Pancreas (tissue), 10 donors: ENCODE measurements around the gene IL16. TPM values are rescaled to one million over a fixed set of nuclear protein-coding genes. Genes with fewer than 3 reads are reported as not detected.

Experiments used
- ATAC-seq, 4 donors: fragments of 200-7000 bp; cut with Tn5 transposase; one replicate each; pipeline versions ENCODE4 v1.8.0 to v1.9.1; 2020; ENCODE audit warnings: mild to moderate bottlenecking in 4 of 4, moderate library complexity in 4 of 4
- DNase-seq, 6 donors: peaks; one replicate each; pipeline ENCODE4 v3.0.0-alpha.2; 2020
- FAIRE-seq: peaks from 2 replicates; lab custom pipeline; 2012; peaks lifted over from hg19 to GRCh38; lab: Jason Lieb, UNC
- H3K27ac ChIP-seq, 4 donors: fragments of 200-600 bp; sonication (generic); 1 replicate in 3 of 4; 2 replicates in 1 of 4; pipeline versions ENCODE4 v1.5.0 to v1.8.0; 2020
- H3K27me3 ChIP-seq, 4 donors: fragments of 200-600 bp; one replicate each; pipeline ENCODE4 v1.8.0; 2021
- H3K36me3 ChIP-seq, 3 donors: fragments of 200-600 bp; sonication (generic) in 1 of 3; one replicate each; pipeline versions ENCODE4 v1.5.0 to v1.8.0; 2020 to 2021
- H3K4me1 ChIP-seq, 3 donors: fragments of 200-600 bp; one replicate each; pipeline ENCODE4 v1.8.0; 2021
- H3K4me3 ChIP-seq, 4 donors: fragments of 200-600 bp; sonication (generic) in 2 of 4; one replicate each; pipeline versions ENCODE4 v1.5.0 to v1.8.0; 2020 to 2021
- H3K9me3 ChIP-seq, 4 donors: fragments of 200-600 bp; one replicate each; pipeline ENCODE4 v1.8.0; 2021
- WGBS, 2 donors: extraction: QIAGEN DNeasy Blood & Tissue Kit; methylation state at CpG; one replicate each; pipeline ENCODE4 v1.1.7; 2013; 5-methylcytosine and 5-hydroxymethylcytosine counted together
- intact Hi-C, 3 donors: fragments of 100-400 bp; cut with DNase I; formaldehyde crosslinking; loops; one replicate each; pipeline versions ENCODE4 v1.11.1 to v1.14.2; 2022
- polyA plus RNA-seq, 2 donors: library from polyadenylated mRNA; stranded (reverse); fragments of 200-250 nt; gene quantifications; one replicate each; pipeline ENCODE4 v1.2.3, GENCODE V29; 2013
- total RNA-seq, 6 donors: library from RNA; stranded (reverse); fragmentation: NEBNext Ultra II Directional in 4 of 6; extraction: Animal tissue kit (Norgen Biotek cat#: 25700) in 4 of 6; gene quantifications; one replicate each; pipeline versions ENCODE4 v1.2.1 to v1.2.4, GENCODE V29; 2021 to 2023
- TF ChIP-seq, protein P1 (sequence below), 4 donors: fragments of 200-600 bp; sonication (generic) in 3 of 4; IDR thresholded peaks; one replicate each; pipeline versions ENCODE4 v1.5.0 to v1.8.0; 2021; ENCODE audit warnings: antibody characterized with exemption in 4 of 4
- donor health status: healthy with polysubstance abuse.
- donor health status: DM: no; HTN: no; CAD: no; lungs with moderate emphysema.
- donor health status: DM: no; HTN: no; CAD: no.
- donor health status: control.
- donor health status: control.
- donor health status: Bipolar disorder and iron deficiency.
- donor health status: DM: yes; HTN: yes; CAD: no.
- donor health status: DM: no; HTN: no; CAD: no.
- donor health status: DM: no; HTN: no; CAD: no.
- donor health status: DM: yes; HTN: yes; CAD: no.

Gene IL16
- total and polyA plus RNA-seq, 8 donors, result 0.79 to 7.0 (median 2.4) TPM

- peaks cover 0 to 13% (median 0%) of the 10 kb centered on the region in 3 donors for H3K4me1 ChIP-seq
- ATAC-seq, result no peak
- FAIRE-seq, result no peak
- H3K9me3 ChIP-seq, result no peaks in the 10 kb centered on the region
- no peaks in the 10 kb centered on the region for H3K27me3 ChIP-seq
- no peaks in the 10 kb centered on the region for H3K36me3 ChIP-seq
- TF ChIP-seq, protein P1, sequence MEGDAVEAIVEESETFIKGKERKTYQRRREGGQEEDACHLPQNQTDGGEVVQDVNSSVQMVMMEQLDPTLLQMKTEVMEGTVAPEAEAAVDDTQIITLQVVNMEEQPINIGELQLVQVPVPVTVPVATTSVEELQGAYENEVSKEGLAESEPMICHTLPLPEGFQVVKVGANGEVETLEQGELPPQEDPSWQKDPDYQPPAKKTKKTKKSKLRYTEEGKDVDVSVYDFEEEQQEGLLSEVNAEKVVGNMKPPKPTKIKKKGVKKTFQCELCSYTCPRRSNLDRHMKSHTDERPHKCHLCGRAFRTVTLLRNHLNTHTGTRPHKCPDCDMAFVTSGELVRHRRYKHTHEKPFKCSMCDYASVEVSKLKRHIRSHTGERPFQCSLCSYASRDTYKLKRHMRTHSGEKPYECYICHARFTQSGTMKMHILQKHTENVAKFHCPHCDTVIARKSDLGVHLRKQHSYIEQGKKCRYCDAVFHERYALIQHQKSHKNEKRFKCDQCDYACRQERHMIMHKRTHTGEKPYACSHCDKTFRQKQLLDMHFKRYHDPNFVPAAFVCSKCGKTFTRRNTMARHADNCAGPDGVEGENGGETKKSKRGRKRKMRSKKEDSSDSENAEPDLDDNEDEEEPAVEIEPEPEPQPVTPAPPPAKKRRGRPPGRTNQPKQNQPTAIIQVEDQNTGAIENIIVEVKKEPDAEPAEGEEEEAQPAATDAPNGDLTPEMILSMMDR (IDR thresholded peaks at IDR 0.05), result no peak
- no peak overlapping the region for H3K4me3 ChIP-seq
- intact Hi-C loops, result no loop called here
- peak overlapping the region in 1 of 4 donors; percentile 28 for H3K27ac ChIP-seq
- WGBS, 2 donors, result 76 to 84% methylated on average over 3 of the region's 3 CpGs
- no peak for DNase-seq
Measured at GRCh38 chr15:81190922-81191507, 5.7 kb upstream of the IL16 start.

GRCh38 chr15:81191701-81192100 is 5.0 kb upstream of the IL16 start:
- Histone ChIP-seq H3K4me1 (peaks cover 0 to 13% (median 0%) of the 10 kb centered on the region in 3 donors), H3K9me3 (no peaks in the 10 kb centered on the region), H3K27me3 (no peaks in the 10 kb centered on the region), H3K4me3 (no peak overlapping the region), H3K27ac (no peak overlapping the region), H3K36me3 (no peaks in the 10 kb centered on the region)
- FAIRE-seq (no peak), DNase-seq (no peak), ATAC-seq (no peak)
- intact Hi-C loops, result no loop called here
- WGBS, 2 donors, result 92 to 99% methylated on average over 3 of the region's 3 CpGs
- TF ChIP-seq, protein P1 (IDR thresholded peaks at IDR 0.05), result no peak

DNA sequence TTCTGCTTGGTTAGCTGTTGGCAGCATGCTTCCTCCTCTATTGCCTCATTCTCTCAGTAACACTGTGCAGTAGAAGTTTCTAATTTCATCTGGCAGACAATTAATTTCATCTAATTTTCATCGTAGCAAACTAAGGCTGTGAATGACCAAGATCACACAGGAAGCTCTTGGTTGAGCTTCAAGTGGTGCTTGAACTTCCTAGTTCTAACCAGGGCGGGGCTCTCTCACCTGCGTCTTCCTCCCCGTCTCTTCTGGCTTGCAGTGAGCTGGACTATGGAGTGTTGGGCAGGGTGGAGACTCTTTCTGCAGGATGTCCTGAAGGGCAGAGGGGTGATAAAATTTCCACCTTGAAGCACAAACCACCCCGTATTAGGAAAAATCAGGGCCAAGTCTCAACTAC is 2.0 kb upstream of the IL16 start:
- intact Hi-C loops, result no loop called here
- no peak for FAIRE-seq
- no peak for DNase-seq

DNA sequence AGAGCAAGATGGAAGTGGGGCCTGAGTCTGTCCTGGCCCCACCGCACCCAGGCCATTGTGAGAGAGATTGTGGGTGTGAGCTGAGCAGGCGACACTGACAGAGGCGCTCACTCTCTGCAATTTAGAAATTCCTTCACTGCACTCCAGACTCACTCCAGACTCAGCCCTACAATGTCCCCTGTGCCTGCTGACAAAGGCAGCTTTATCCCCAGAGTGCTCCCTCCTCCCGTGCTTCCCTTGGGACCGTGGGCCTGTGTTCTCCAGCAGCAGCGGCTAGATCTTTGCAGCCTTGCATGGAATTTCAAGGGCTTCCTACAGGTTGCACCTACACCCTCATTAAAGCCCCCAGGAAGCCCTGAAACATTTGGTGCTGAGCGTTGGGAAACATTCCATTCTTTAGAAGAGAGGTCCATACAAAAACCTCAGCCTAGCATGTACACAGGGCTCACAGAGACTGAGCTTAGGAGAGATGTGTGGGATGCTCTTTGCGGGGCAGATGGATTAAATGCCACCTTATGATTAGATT is 1.3 kb upstream of the IL16 start:
- DNase-seq (no peak), FAIRE-seq (no peak), ATAC-seq (no peak)
- Histone ChIP-seq H3K36me3 (no peaks in the 10 kb centered on the region), H3K27ac (no peak overlapping the region), H3K9me3 (no peaks in the 10 kb centered on the region), H3K27me3 (no peaks in the 10 kb centered on the region), H3K4me1 (peaks cover 0 to under 1% (median 0%) of the 10 kb centered on the region in 3 donors), H3K4me3 (no peak overlapping the region)
- TF ChIP-seq, protein P1 (IDR thresholded peaks at IDR 0.05), result no peak
- intact Hi-C loops, result no loop called here
- 72 to 73% methylated on average over 8 of the region's 8 CpGs for WGBS, 2 donors

More for the DNA sequence above, 2.0 kb upstream of the IL16 start:
- ATAC-seq, result no peak
- Histone ChIP-seq H3K27ac (no peak overlapping the region), H3K36me3 (no peaks in the 10 kb centered on the region), H3K4me3 (no peak overlapping the region), H3K4me1 (peaks cover 0 to 7% (median 0%) of the 10 kb centered on the region in 3 donors), H3K27me3 (no peaks in the 10 kb centered on the region), H3K9me3 (no peaks in the 10 kb centered on the region)
- TF ChIP-seq, protein P1 (IDR thresholded peaks at IDR 0.05), result no peak
- 77 to 83% methylated on average over 5 of the region's 5 CpGs for WGBS, 2 donors

GRCh38 chr15:81197255-81197630 is 564 bp downstream of the IL16 start:
- TF ChIP-seq, protein P1 (IDR thresholded peaks at IDR 0.05), result no peak
- no peaks in the 10 kb centered on the region for H3K36me3 ChIP-seq
- intact Hi-C loops, result no loop called here
- DNase-seq (no peak), ATAC-seq (no peak), FAIRE-seq (no peak)
- no peaks in the 10 kb centered on the region for H3K4me1 ChIP-seq
- no peaks in the 10 kb centered on the region for H3K27me3 ChIP-seq
- no peak overlapping the region for H3K27ac ChIP-seq
- H3K4me3 ChIP-seq, result no peak overlapping the region
- no peaks in the 10 kb centered on the region for H3K9me3 ChIP-seq
- WGBS, 2 donors, result 84 to 86% methylated on average over 7 of the region's 7 CpGs
